GM23248 (cell line): ENCODE results near the gene GALK2. TPM values are rescaled to one million over a fixed set of nuclear protein-coding genes. Genes with fewer than 3 reads are reported as not detected.

Source experiments
- DNase-seq: peaks from one replicate; pipeline ENCODE4 v3.0.0-alpha.2; 2015
- H2AFZ ChIP-seq: fragments of 200-600 bp; sonication (generic); 2 replicates; pipeline ENCODE4 v1.6.1; 2016; ENCODE audit warnings: antibody characterized with exemption
- H3F3A ChIP-seq: fragments of 200-600 bp; sonication (generic); 2 replicates; pipeline ENCODE4 v1.6.1; 2016; ENCODE audit warnings: mild to moderate bottlenecking, antibody characterized with exemption, mixed run types; ENCODE audit not compliant: insufficient read depth
- H3K27ac ChIP-seq: fragments of 200-600 bp; sonication (generic); 2 replicates; pipeline ENCODE4 v1.5.1; 2016; ENCODE audit warnings: mild to moderate bottlenecking
- H3K27me3 ChIP-seq: fragments of 200-600 bp; sonication (generic); replicated peaks from 2 replicates; pipeline ENCODE4 v1.6.1; 2016; ENCODE audit warnings: mild to moderate bottlenecking; ENCODE audit not compliant: insufficient read depth
- H3K36me3 ChIP-seq: fragments of 200-600 bp; sonication (generic); 2 replicates; pipeline ENCODE4 v1.6.1; 2016; ENCODE audit warnings: low read depth, mild to moderate bottlenecking
- H3K4me1 ChIP-seq: fragments of 200-600 bp; sonication (generic); 2 replicates; pipeline ENCODE4 v1.6.1; 2016; ENCODE audit warnings: mild to moderate bottlenecking; ENCODE audit not compliant: insufficient read depth
- H3K4me2 ChIP-seq: fragments of 200-600 bp; sonication (generic); one replicate; pipeline ENCODE4 v1.6.1; 2016; ENCODE audit warnings: mild to moderate bottlenecking; ENCODE audit not compliant: unreplicated experiment
- H3K4me3 ChIP-seq: fragments of 200-600 bp; sonication (generic); 2 replicates; pipeline ENCODE4 v1.5.1; 2016; ENCODE audit warnings: mild to moderate bottlenecking
- H3K79me2 ChIP-seq: fragments of 200-600 bp; sonication (generic); 2 replicates; pipeline ENCODE4 v1.6.1; 2016; ENCODE audit warnings: mild to moderate bottlenecking; ENCODE audit not compliant: insufficient read depth
- H3K9ac ChIP-seq: fragments of 200-600 bp; sonication (generic); 2 replicates; pipeline ENCODE4 v1.6.1; 2016; ENCODE audit warnings: mild to moderate bottlenecking
- H3K9me2 ChIP-seq: fragments of 200-600 bp; sonication (generic); 2 replicates; pipeline ENCODE4 v1.6.1; 2016; ENCODE audit warnings: mixed run types, mild to moderate bottlenecking, moderate library complexity; ENCODE audit not compliant: insufficient read depth
- H3K9me3 ChIP-seq: fragments of 200-600 bp; sonication (generic); one replicate; pipeline ENCODE4 v1.6.1; 2017; ENCODE audit warnings: low read depth
- H4K20me1 ChIP-seq: fragments of 200-600 bp; sonication (generic); 2 replicates; pipeline ENCODE4 v1.6.0; 2016; ENCODE audit not compliant: insufficient read depth
- EZH2 ChIP-seq: fragments of 200-600 bp; sonication (generic); IDR thresholded peaks from 2 replicates; pipeline ENCODE4 v1.6.1; 2018; ENCODE audit warnings: antibody characterized with exemption, mild to moderate bottlenecking; ENCODE audit not compliant: insufficient read depth, poor library complexity, severe bottlenecking
- EZH2phosphoT487 ChIP-seq: fragments of 200-600 bp; sonication (generic); IDR thresholded peaks from 2 replicates; pipeline ENCODE4 v1.6.1; 2018; ENCODE audit warnings: antibody characterized with exemption, moderate library complexity, mild to moderate bottlenecking, low read depth; ENCODE audit not compliant: insufficient read depth
- WGBS, 2 experiments: methylation state at CpG; one replicate each; pipeline ENCODE4 v1.1.6; 2015 to 2017; ENCODE audit warnings: low lambda C conversion rate in 2 of 2, low coverage in 1 of 2; ENCODE audit errors: missing lambda C conversion rate in 2 of 2; 5-methylcytosine and 5-hydroxymethylcytosine counted together
- in situ Hi-C: fragments of 300-500 bp; cut with MboI; formaldehyde crosslinking; loops from 2 replicates; pipeline ENCODE4 v1.15.0; 2020
- polyA plus RNA-seq: library from polyadenylated mRNA; unstranded; fragments of >200 nt; fragmentation: Nextera tagmentation; extraction: Ambion mirVana; gene quantifications from 2 replicates; pipeline ENCODE4 v1.2.1, GENCODE V29; 2016
- total RNA-seq: library from RNA; depleted of rRNA; stranded (reverse); fragments of >200 nt; shearing (Covaris generic); gene quantifications from 2 replicates; pipeline ENCODE4 v1.2.3, GENCODE V29; 2014

GALK2 gene
- total and polyA plus RNA-seq, 2 experiments from 2014 or later: 19.7 to 31.8 TPM

DNA sequence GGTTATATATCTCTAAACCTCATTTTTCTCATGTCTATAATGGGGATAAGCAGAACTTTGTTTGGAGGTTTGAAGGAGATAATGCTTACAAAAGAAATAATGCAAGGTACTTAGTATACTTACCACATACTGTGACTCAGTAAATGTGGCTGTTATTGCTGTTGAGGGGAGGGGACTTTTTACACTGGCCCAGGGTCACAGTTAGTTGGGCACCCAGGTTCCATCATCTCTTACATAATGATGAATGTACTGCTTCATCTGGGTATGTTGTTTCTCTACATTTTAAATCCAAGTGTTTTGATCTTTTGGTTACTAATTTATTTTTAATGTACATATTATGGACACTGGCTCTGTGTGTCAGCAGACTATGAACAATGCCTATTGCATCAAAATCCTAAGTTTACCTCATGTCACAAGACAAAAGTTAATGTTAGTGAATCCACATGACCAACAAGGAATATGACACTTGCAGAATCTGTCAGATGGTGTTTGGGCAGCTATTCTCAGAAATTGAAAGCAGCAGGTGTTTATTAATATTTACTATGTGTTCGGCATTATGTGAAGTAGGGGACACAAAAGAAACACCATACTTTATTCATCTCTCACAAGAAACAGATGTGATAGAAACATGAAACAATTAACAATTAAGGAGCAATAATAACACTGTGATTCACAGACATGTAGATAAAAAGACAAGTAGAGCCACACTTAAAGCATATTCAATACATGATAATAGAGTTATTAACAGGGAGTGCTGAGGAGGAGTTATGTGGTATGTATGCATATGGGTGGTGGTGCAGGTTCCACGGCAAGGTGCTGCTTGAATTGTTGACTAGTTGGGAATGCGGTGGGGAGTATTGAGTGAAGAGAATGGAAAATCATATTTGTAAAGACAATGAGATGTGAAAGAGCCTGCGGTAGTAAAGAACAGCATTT, 109.7 kb downstream of the GALK2 start:
- no peak overlapping the region for H3K4me3 ChIP-seq
- no peak overlapping the region for H3K9ac ChIP-seq
- H3K9me2 ChIP-seq: 0 out of 2 replicates have a peak, but pooled peaks cover under 1% of the 10 kb centered on the region
- no peak overlapping the region for H2AFZ ChIP-seq
- TF ChIP-seq EZH2 (no peak), EZH2phosphoT487 (no peak)
- peaks cover 28% of the 10 kb centered on the region for H3K4me1 ChIP-seq
- no peaks in the 10 kb centered on the region for H4K20me1 ChIP-seq
- no peaks in the 10 kb centered on the region for H3K27me3 ChIP-seq
- 96% methylated on average over 4 of the region's 4 CpGs for WGBS, 2 experiments
- H3K9me3 ChIP-seq: no peaks in the 10 kb centered on the region
- peak; percentile 10 for DNase-seq
- H3K27ac ChIP-seq: no peak overlapping the region
- in situ Hi-C loops: no loop called here
- H3K36me3 ChIP-seq: peaks cover 3% of the 10 kb centered on the region; the same call in 1 of the 2 replicates
- H3K4me2 ChIP-seq: no peak overlapping the region
- H3K79me2 ChIP-seq: peaks cover 5% of the 10 kb centered on the region; the same call in 1 of the 2 replicates
- peaks cover 28% of the 10 kb centered on the region for H3F3A ChIP-seq

DNA sequence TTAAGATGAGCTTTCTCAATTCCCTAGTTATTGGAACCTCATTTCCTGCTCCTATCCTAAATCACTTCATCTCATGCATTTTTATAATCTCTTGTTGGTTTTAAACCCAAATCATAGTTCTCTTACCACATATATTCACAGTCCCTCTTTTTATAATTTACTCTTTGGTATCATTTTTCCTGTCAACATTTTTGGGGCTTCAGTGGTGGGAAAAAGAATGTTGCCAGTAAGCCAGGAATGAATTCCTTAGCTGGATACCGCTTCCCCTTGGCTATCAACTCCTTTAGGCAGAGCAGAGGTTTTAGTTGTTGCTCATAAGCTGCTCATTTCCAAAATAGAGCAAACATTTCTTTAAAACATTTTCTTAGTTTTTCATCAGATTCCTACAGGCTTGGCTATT, 112.3 kb downstream of the GALK2 start:
- Histone ChIP-seq H3K27me3 (no peaks in the 10 kb centered on the region), H3K79me2 (peaks cover 5% of the 10 kb centered on the region; the same call in 1 of the 2 replicates), H3K4me1 (peaks cover 37% of the 10 kb centered on the region), H4K20me1 (no peaks in the 10 kb centered on the region), H3K4me3 (no peak overlapping the region), H3K27ac (peak overlapping the region; percentile 47), H3F3A (peaks cover 28% of the 10 kb centered on the region), H2AFZ (no peak overlapping the region), H3K9me2 (peaks cover 6% of the 10 kb centered on the region; the same call in 1 of the 2 replicates), H3K9ac (no peak overlapping the region), H3K4me2 (peak overlapping the region; percentile 5), H3K36me3 (peaks cover 12% of the 10 kb centered on the region; the same call in 1 of the 2 replicates), H3K9me3 (no peaks in the 10 kb centered on the region)
- in situ Hi-C loops: no loop called here
- DNase-seq: peak; percentile 75
- TF ChIP-seq EZH2phosphoT487 (peak; percentile 82), EZH2 (no peak)
- 7% methylated on average over 1 of the region's 1 CpG for WGBS, 2 experiments

DNA sequence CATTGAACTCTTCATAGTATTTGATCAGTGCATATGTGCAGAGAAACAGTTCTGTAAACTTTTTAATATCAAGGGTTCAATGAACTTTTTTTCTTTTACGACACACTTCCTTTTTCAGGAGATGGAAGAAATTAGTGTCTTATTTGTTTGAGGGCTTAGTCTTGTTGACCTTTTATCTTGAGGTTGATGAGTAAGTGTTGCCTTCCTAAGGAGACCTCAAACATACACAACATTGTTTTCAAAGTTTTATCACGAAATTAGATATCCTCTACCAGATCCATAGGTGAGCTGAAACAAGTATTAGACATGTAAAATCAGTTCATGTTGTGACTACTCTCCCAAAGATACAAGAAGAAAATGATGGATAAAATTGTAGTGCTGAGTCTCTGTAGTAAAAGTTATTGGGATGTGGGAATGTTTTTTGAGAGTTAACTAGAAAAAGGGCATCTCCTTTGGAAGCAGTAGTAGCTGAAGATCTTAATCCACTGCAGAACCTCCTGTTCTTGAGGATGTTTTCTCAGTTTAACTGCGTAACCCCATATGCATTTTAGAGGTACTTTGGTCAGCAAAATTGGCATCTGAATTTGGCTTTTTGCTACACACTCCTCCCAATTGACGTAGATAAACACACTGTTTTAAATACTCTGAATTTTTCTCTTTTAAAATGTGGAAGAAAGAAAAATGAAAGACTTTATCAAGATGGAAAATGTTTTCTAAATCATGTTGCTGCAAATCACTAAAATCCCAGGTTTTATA, 116.8 kb downstream of the GALK2 start:
- Histone ChIP-seq H3K9me2 (peaks cover 6% of the 10 kb centered on the region; the same call in 1 of the 2 replicates), H3F3A (peaks cover 18% of the 10 kb centered on the region), H3K27me3 (no peaks in the 10 kb centered on the region), H3K4me3 (no peak overlapping the region), H3K4me1 (peaks cover 24% of the 10 kb centered on the region), H3K79me2 (no peaks in the 10 kb centered on the region), H4K20me1 (no peaks in the 10 kb centered on the region), H3K27ac (no peak overlapping the region), H3K9ac (no peak overlapping the region), H3K9me3 (no peaks in the 10 kb centered on the region), H3K36me3 (peaks cover 12% of the 10 kb centered on the region; the same call in 1 of the 2 replicates), H2AFZ (no peak overlapping the region), H3K4me2 (no peak overlapping the region)
- WGBS, 2 experiments: 84% methylated on average over 4 of the region's 4 CpGs
- no peak for TF ChIP-seq EZH2phosphoT487
- DNase-seq: no peak
- in situ Hi-C loops: no loop called here

DNA sequence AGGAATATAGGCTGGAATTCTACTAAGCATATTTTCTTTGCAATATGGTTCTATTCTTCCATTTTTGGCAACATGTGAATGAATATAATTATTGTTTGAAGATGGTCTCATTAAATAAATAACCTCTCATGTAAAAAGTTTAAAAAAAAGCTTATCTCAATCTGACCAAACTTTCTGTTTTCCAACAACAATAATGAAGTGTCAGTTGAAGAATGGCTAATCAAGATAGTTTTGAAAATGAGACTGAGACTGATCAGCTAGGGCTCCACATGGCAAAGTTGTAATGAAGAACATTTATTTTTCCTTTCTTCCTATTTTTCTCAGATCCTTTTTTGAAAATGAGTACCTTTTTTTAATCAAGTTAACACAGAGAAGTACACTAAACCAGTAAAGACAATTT, 117.4 kb downstream of the GALK2 start:
- Histone ChIP-seq H3K27me3 (no peaks in the 10 kb centered on the region), H3K36me3 (peaks cover 12% of the 10 kb centered on the region; the same call in 1 of the 2 replicates), H3K27ac (no peak overlapping the region), H3K4me2 (no peak overlapping the region), H3K9me3 (no peaks in the 10 kb centered on the region), H3F3A (peaks cover 11% of the 10 kb centered on the region), H3K9me2 (peaks cover 6% of the 10 kb centered on the region; the same call in 1 of the 2 replicates), H2AFZ (no peak overlapping the region), H3K4me3 (no peak overlapping the region), H3K79me2 (no peaks in the 10 kb centered on the region), H3K4me1 (peaks cover 18% of the 10 kb centered on the region), H4K20me1 (no peaks in the 10 kb centered on the region), H3K9ac (no peak overlapping the region)
- no peak for TF ChIP-seq EZH2phosphoT487
- TF ChIP-seq EZH2: no peak
- in situ Hi-C loops: no loop called here
- DNase-seq: no peak
